ENCODE data around the gene FAM193A. TPM values are rescaled to one million over a fixed set of nuclear protein-coding genes. Genes with fewer than 3 reads are reported as not detected.

FAM193A gene
- polyA plus RNA-seq, 1 donor (not counting 4 experiments of a cell fraction or from before 2014, with no cell fraction given), result 3.6 TPM

Small RNA genes lying within 50 kb of the gene (small RNA-seq; reads per million reads assigned to genes)
- gene CR545473.1 (ENCODE audit: insufficient read length in 3 of 3, low read depth in 3 of 3, low replicate concordance in 1 of 3) (0 reads per million in 3 experiments), gene RF00019 (ENCODE audit: insufficient read length in 3 of 3, low read depth in 3 of 3, low replicate concordance in 1 of 3) (0 reads per million in 3 experiments)

Other genes with a start within 250 kb of the FAM193A start
- gene ZFYVE28, start 118.0 kb upstream of the FAM193A start, polyA plus RNA-seq, result 0.16 to 0.72 TPM (median 0.33 TPM) in 3 replicates
- not detected in 3 replicates for gene CFAP99, start 117.7 kb upstream of the FAM193A start, polyA plus RNA-seq
- 55.6 to 78.3 TPM (median 63.6 TPM) in 3 replicates for gene RNF4, start 67.5 kb upstream of the FAM193A start, polyA plus RNA-seq
- 22.6 to 23.1 TPM (median 23.1 TPM) in 3 replicates for gene TNIP2, start 219.7 kb downstream of the FAM193A start, polyA plus RNA-seq